Kidney (tissue), 22 donors: ENCODE results near the gene HAPLN2. TPM values are rescaled to one million over a fixed set of nuclear protein-coding genes. Genes with fewer than 3 reads are reported as not detected.

ENCODE experiments used
- DNase-seq, 5 donors: peaks; one replicate each; pipeline ENCODE4 v3.0.0-alpha.2; 2013 to 2020
- FAIRE-seq: peaks from 2 replicates; lab custom pipeline; 2012; peaks lifted over from hg19 to GRCh38; lab: Jason Lieb, UNC
- H3K27ac ChIP-seq, 2 donors: one replicate each; pipeline ENCODE4 v1.7.0; 2013; ENCODE audit warnings: low read depth in 2 of 2, low read length in 2 of 2, inconsistent platforms in 1 of 2
- H3K27me3 ChIP-seq: one replicate; pipeline ENCODE4 v1.7.1; 2013; ENCODE audit warnings: low read length, inconsistent platforms; ENCODE audit not compliant: control insufficient read depth, insufficient read depth
- H3K36me3 ChIP-seq, 3 donors: one replicate each; pipeline versions ENCODE4 v1.7.0 to v1.7.1; 2013; ENCODE audit warnings: low read length in 3 of 3, control low read depth in 1 of 3, inconsistent platforms in 1 of 3; ENCODE audit not compliant: insufficient read depth in 3 of 3, control insufficient read depth in 2 of 3
- H3K4me1 ChIP-seq, 3 donors: one replicate each; pipeline versions ENCODE4 v1.7.0 to v1.7.1; 2013; ENCODE audit warnings: low read length in 3 of 3, inconsistent platforms in 1 of 3, low read depth in 1 of 3; ENCODE audit not compliant: control insufficient read depth in 2 of 3, insufficient read depth in 2 of 3
- H3K4me3 ChIP-seq, 3 donors: one replicate each; pipeline versions ENCODE4 v1.7.0 to v1.8.1; 2013; ENCODE audit warnings: low read length in 3 of 3, control low read depth in 1 of 3, inconsistent platforms in 1 of 3
- H3K9ac ChIP-seq, 3 donors: one replicate each; pipeline versions ENCODE4 v1.7.0 to v1.7.1; 2013; ENCODE audit warnings: low read length in 3 of 3, control low read depth in 1 of 3, inconsistent platforms in 1 of 3
- H3K9me3 ChIP-seq, 3 donors: one replicate each; pipeline versions ENCODE4 v1.7.0 to v1.7.1; 2013; ENCODE audit warnings: low read length in 3 of 3, control low read depth in 1 of 3, inconsistent platforms in 1 of 3; ENCODE audit not compliant: control insufficient read depth in 2 of 3, insufficient read depth in 1 of 3
- CTCF ChIP-seq: IDR thresholded peaks from 3 replicates; pipeline ENCODE4 v1.5.1; 2012; ENCODE audit warnings: mild to moderate bottlenecking, moderate library complexity, borderline replicate concordance; ENCODE audit not compliant: insufficient read depth; ENCODE audit errors: extremely low read depth
- intact Hi-C: fragments of 100-400 bp; cut with DNase I; formaldehyde crosslinking; loops from one replicate; pipeline ENCODE4 v1.11.1; 2022
- long read RNA-seq, 10 donors: library from polyadenylated mRNA in 1 of 10; unstranded in 1 of 10; transcript quantifications; one replicate each; pipeline ENCODE4 v2.0.0 and lab custom pipeline, GENCODE V29; 2021 to 2026
- polyA plus RNA-seq: library from polyadenylated mRNA; stranded (reverse); fragments of 350-450 nt; fragmentation: Illumina TruSeq; extraction: RNeasy Lipid Tissue Mini Kit (QIAGEN cat#74804); gene quantifications from one replicate; pipeline ENCODE4 v1.2.3, GENCODE V29; 2014; ENCODE audit warnings: low read depth, low replicate concordance; ENCODE audit not compliant: insufficient read depth
- total RNA-seq: library from RNA; stranded (reverse); fragmentation: NEBNext Ultra II Directional; extraction: Animal tissue kit (Norgen Biotek cat#: 25700); gene quantifications from one replicate; pipeline ENCODE4 v1.2.1, GENCODE V29; 2021
- donor health status: control.
- donor health status: control.
- donor health status: control.
- donor health status: control.
- donor health status: control.
- donor health status: DM: yes; HTN: yes; CAD: no.
- donor health status: Normal renal cell carcinoma (clear cell type).

Gene HAPLN2
- total RNA-seq: 1.9 TPM
- polyA plus RNA-seq: 0.30 TPM
- long read RNA-seq, donor 1: 0 reads
- long read RNA-seq, donor 2: 0 reads
- long read RNA-seq, donor 3: 0 reads
- long read RNA-seq, donor 4: 0 reads
- long read RNA-seq, donor 5: 0 reads
- long read RNA-seq, donor 6: 0 reads
- long read RNA-seq, donor 7, partial matches to known transcripts: 2 of 2 reads
- long read RNA-seq, donor 7, other reads (novel, unspliced or antisense): 0 of 2 reads
- long read RNA-seq, donor 8: 0 reads
- long read RNA-seq, donor 9: 0 reads
- long read RNA-seq, donor 10: 0 reads

- H3K4me1 ChIP-seq: peaks cover 0 to 7% (median 0%) of the 10 kb centered on the region in 3 donors
- no peak within 1 kb of the TSS for H3K9ac ChIP-seq
- H3K9me3 ChIP-seq: no peaks in the 10 kb centered on the region
- H3K27me3 ChIP-seq: peaks cover 3% of the 10 kb centered on the region
- no peak within 1 kb of the TSS for H3K27ac ChIP-seq
- H3K36me3 ChIP-seq: no peaks in the 10 kb centered on the region
- H3K4me3 ChIP-seq: no peak within 1 kb of the TSS
- TF ChIP-seq CTCF: peak; percentile 22
- intact Hi-C loops: no loop called here
- FAIRE-seq (no peak), DNase-seq (peak in 1 of 5 donors; percentile 44)
Measured at GRCh38 chr1:156618853-156619581, at the start of gene HAPLN2. Gene HAPLN2 (plus strand): TSS chr1:156619415. CDS start chr1:156623491, 4,076 bp downstream.

GRCh38 chr1:156571261-156571852 is 47.9 kb upstream of the HAPLN2 start:
- H3K4me3 ChIP-seq: peak overlapping the region in 1 of 3 donors; percentile 8
- no peaks in the 10 kb centered on the region for H3K36me3 ChIP-seq
- no peak overlapping the region for H3K27ac ChIP-seq
- no peaks in the 10 kb centered on the region for H3K27me3 ChIP-seq
- no peak for FAIRE-seq
- H3K9me3 ChIP-seq: no peaks in the 10 kb centered on the region
- intact Hi-C loops: no loop called here
- DNase-seq: peak in 2 of 5 donors; percentile 40 to 69
- TF ChIP-seq CTCF: no peak
- peaks cover 0 to 2% (median 0%) of the 10 kb centered on the region in 3 donors for H3K4me1 ChIP-seq
- peak overlapping the region in 1 of 3 donors; percentile 2 for H3K9ac ChIP-seq

- H3K4me1 ChIP-seq: peaks cover 0 to 2% (median 0%) of the 10 kb centered on the region in 3 donors
- TF ChIP-seq CTCF: no peak
- DNase-seq: peak; percentile 89 to 95 (median 92)
- intact Hi-C loops: no loop called here
- no peaks in the 10 kb centered on the region for H3K9me3 ChIP-seq
- no peak within 1 kb of the TSS for H3K27ac ChIP-seq
- no peak for FAIRE-seq
- H3K9ac ChIP-seq: peak within 1 kb of the TSS in 1 of 3 donors; percentile 2
- peak within 1 kb of the TSS; percentile 37 to 60 (median 55) for H3K4me3 ChIP-seq
- no peaks in the 10 kb centered on the region for H3K36me3 ChIP-seq
- no peaks in the 10 kb centered on the region for H3K27me3 ChIP-seq
Measured at GRCh38 chr1:156571919-156572662, 47.1 kb upstream of the HAPLN2 start, which contains the start of gene IQGAP3. Gene IQGAP3 (minus strand): TSS chr1:156572565. CDS start chr1:156572529, 36 bp downstream.
